B cell (primary cell): ENCODE data around the gene HECTD1. TPM values are rescaled to one million over a fixed set of nuclear protein-coding genes. Genes with fewer than 3 reads are reported as not detected.
"Not testable (repeated sequence)": the region's sequence is repeated elsewhere in the genome, so short reads cannot be mapped to it uniquely, and the experiment has no call there.

ENCODE experiments used
- ATAC-seq: fragments of 200-7000 bp; cut with Tn5 transposase; one replicate; pipeline ENCODE4 v1.10.0; 2021; ENCODE audit warnings: low read depth, mild to moderate bottlenecking, moderate number of reproducible peaks, moderate library complexity
- CTCF ChIA-PET: fragments of 350-600 bp; sonication (Branson Sonifier 250); formaldehyde crosslinking; loops from one replicate; lab custom pipeline; 2021; ENCODE audit warnings: antibody characterized with exemption, inconsistent platforms; lab: Charles Lee
- POLR2A ChIA-PET: fragments of 350-600 bp; sonication (Branson Sonifier 250); formaldehyde crosslinking; loops from one replicate; lab custom pipeline; 2021; ENCODE audit warnings: antibody characterized with exemption; lab: Charles Lee
- DNase-seq: peaks from one replicate; pipeline ENCODE4 v3.0.0; 2013
- H2AFZ ChIP-seq: 2 replicates; pipeline ENCODE4 v1.6.1; 2012; ENCODE audit warnings: mild to moderate bottlenecking, low read depth, low read length; ENCODE audit not compliant: insufficient read depth, poor library complexity, severe bottlenecking
- H3K27ac ChIP-seq, 2 donors: 1 replicate in 1 of 2; 2 replicates in 1 of 2; pipeline ENCODE4 v1.5.1; 2012 to 2013; ENCODE audit warnings: low read length in 2 of 2, mild to moderate bottlenecking in 2 of 2, moderate library complexity in 1 of 2
- H3K27me3 ChIP-seq, 4 experiments: fragments of 200-600 bp in 1 of 4; sonication (generic) in 1 of 4; replicated peaks in 1 of 4; 1 replicate in 2 of 4; 2 replicates in 2 of 4; pipeline versions ENCODE4 v1.6.1 to v1.7.0; 2013 to 2016; ENCODE audit warnings: low read length in 3 of 4, mild to moderate bottlenecking in 2 of 4, mixed read lengths in 1 of 4, moderate library complexity in 1 of 4; ENCODE audit not compliant: insufficient read depth in 4 of 4, control insufficient read depth in 3 of 4; ENCODE audit errors: control extremely low read depth in 1 of 4
- H3K36me3 ChIP-seq, 2 experiments: replicated peaks in 1 of 2; 1 replicate in 1 of 2; 2 replicates in 1 of 2; pipeline versions ENCODE4 v1.6.1 to v1.7.1; 2013; ENCODE audit warnings: low read length in 1 of 2; ENCODE audit not compliant: insufficient read depth in 2 of 2, control insufficient read depth in 1 of 2; ENCODE audit errors: control extremely low read depth in 1 of 2, extremely low read depth in 1 of 2
- H3K4me1 ChIP-seq, 2 donors: fragments of 200-600 bp in 1 of 2; sonication (generic) in 1 of 2; 1 replicate in 1 of 2; 2 replicates in 1 of 2; pipeline versions ENCODE4 v1.5.1 to v1.6.1; 2013 to 2017; ENCODE audit warnings: low read length in 2 of 2; ENCODE audit not compliant: control insufficient read depth in 2 of 2, insufficient read depth in 2 of 2
- H3K4me2 ChIP-seq: replicated peaks from 2 replicates; pipeline ENCODE3; 2012; ENCODE audit warnings: mild to moderate bottlenecking, low read depth, low read length; ENCODE audit not compliant: poor library complexity, severe bottlenecking
- H3K4me3 ChIP-seq, 5 experiments: fragments of 200-600 bp in 1 of 5; sonication (generic) in 1 of 5; 1 replicate in 3 of 5; 2 replicates in 2 of 5; pipeline versions ENCODE4 v1.5.1 to v1.7.0; 2011 to 2016; ENCODE audit warnings: low read length in 4 of 5, mild to moderate bottlenecking in 4 of 5, low read depth in 2 of 5, control low read depth in 1 of 5, moderate library complexity in 1 of 5; ENCODE audit not compliant: insufficient read depth in 1 of 5; ENCODE audit errors: control extremely low read depth in 1 of 5, extremely low read depth in 1 of 5
- H3K79me2 ChIP-seq: fragments of 200-600 bp; sonication (generic); one replicate; pipeline ENCODE4 v1.6.0; 2016; ENCODE audit warnings: low read length; ENCODE audit not compliant: control insufficient read depth, insufficient read depth
- H3K9ac ChIP-seq: fragments of 200-600 bp; sonication (generic); 2 replicates; pipeline ENCODE4 v1.6.1; 2017; ENCODE audit warnings: mild to moderate bottlenecking, low read length, moderate library complexity
- H3K9me3 ChIP-seq, 3 donors: one replicate each; pipeline versions ENCODE4 v1.6.1 to v1.7.1; 2013; ENCODE audit warnings: low read length in 2 of 3; ENCODE audit not compliant: control insufficient read depth in 2 of 3, insufficient read depth in 1 of 3; ENCODE audit errors: control extremely low read depth in 1 of 3
- H4K20me1 ChIP-seq: 2 replicates; pipeline ENCODE4 v1.6.0; 2012; ENCODE audit warnings: mild to moderate bottlenecking, low read length; ENCODE audit not compliant: insufficient read depth, control insufficient read depth, poor library complexity, severe bottlenecking
- H3K27ac Mint-ChIP-seq: one replicate; pipeline ENCODE4 v1.8.0; 2021; ENCODE audit warnings: mixed read lengths
- H3K27me3 Mint-ChIP-seq: one replicate; pipeline ENCODE4 v1.8.0; 2021; ENCODE audit warnings: mixed read lengths
- H3K4me1 Mint-ChIP-seq: one replicate; pipeline ENCODE4 v1.8.0; 2021; ENCODE audit warnings: mixed read lengths
- H3K4me3 Mint-ChIP-seq: one replicate; pipeline ENCODE4 v1.8.0; 2021; ENCODE audit warnings: mixed read lengths
- H3K9me3 Mint-ChIP-seq: one replicate; pipeline ENCODE4 v1.8.0; 2022; ENCODE audit warnings: mixed read lengths; ENCODE audit not compliant: insufficient read depth
- EZH2 ChIP-seq: IDR thresholded peaks from 2 replicates; pipeline ENCODE4 v1.6.1; 2012; ENCODE audit warnings: borderline replicate concordance, low read depth, mild to moderate bottlenecking, moderate library complexity, low read length; ENCODE audit not compliant: insufficient read depth, poor library complexity, severe bottlenecking
- WGBS: methylation state at CpG from one replicate; pipeline ENCODE4 v1.1.5; 2013; ENCODE audit warnings: missing lambda C conversion rate; ENCODE audit not compliant: insufficient coverage; 5-methylcytosine and 5-hydroxymethylcytosine counted together
- intact Hi-C: fragments of 100-400 bp; cut with micrococcal nuclease; formaldehyde crosslinking; loops from one replicate; pipeline ENCODE4 v1.10.0; 2022
- polyA plus RNA-seq: library from polyadenylated mRNA; depleted of rRNA; stranded (reverse); fragments of >200 nt; gene quantifications from 2 replicates; pipeline ENCODE4 v1.2.3, GENCODE V29; 2012
- total RNA-seq, 2 donors: library from RNA; stranded (reverse); fragments of 120-200 nt in 1 of 2; gene quantifications; 1 replicate in 1 of 2; 2 replicates in 1 of 2; pipeline versions ENCODE4 v1.2.3 to v1.2.4, GENCODE V29; 2013 to 2022
- TF ChIP-seq, protein P1 (sequence below): fragments of 200-600 bp; IDR thresholded peaks from one replicate; pipeline ENCODE4 v1.8.0; 2022; ENCODE audit warnings: antibody characterized with exemption, mild to moderate bottlenecking

Gene HECTD1
- total and polyA plus RNA-seq, 2 donors (not counting 1 experiment from before 2014, with no cell fraction given) = 63.1 to 184 TPM

DNA sequence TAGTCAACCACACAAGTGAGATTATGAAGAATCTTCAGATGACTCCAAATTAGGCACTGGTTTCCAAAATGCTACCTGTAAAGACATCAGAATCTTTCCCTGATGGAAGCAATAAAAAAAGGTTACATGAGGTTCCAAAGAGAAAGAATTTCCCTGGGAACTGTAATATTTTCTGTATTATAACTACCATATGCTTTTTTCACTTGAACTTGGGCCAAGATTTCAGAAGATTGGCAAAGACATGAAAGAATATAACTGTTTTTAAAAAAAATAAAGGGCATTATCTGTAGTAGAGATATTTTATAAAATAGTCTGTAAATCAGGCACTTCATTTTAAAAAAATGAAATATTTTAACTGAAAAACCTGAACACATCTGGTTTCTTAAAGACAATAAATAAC, 12.9 kb downstream of the HECTD1 start:
- H3K79me2 ChIP-seq = peaks cover 95% of the 10 kb centered on the region
- peaks cover 12 to 35% of the 10 kb centered on the region in 2 experiments for H3K36me3 ChIP-seq
- H3K4me3 ChIP-seq = no peak overlapping the region
- H3K4me1 ChIP-seq = peaks cover 7 to 12% of the 10 kb centered on the region in 2 donors
- H3K9me3 Mint-ChIP-seq = no peaks in the 10 kb centered on the region
- no peak for TF ChIP-seq EZH2
- DNase-seq = no peak
- ATAC-seq = no peak
- intact Hi-C loops = no loop called here
- CTCF ChIA-PET = interaction anchor here (1.1 kb wide), 1 partner anchor 13 kb away, joined by 5 read pairs; the partner anchor contains the start of gene HECTD1
- H3K4me1 Mint-ChIP-seq = peaks cover 34% of the 10 kb centered on the region
- H3K9ac ChIP-seq = no peak overlapping the region
- no peak overlapping the region for H3K4me2 ChIP-seq
- no peaks in the 10 kb centered on the region for H3K9me3 ChIP-seq
- no peaks in the 10 kb centered on the region for H3K27me3 ChIP-seq
- no peak overlapping the region for H3K27ac Mint-ChIP-seq
- H3K4me3 Mint-ChIP-seq = no peak overlapping the region
- H4K20me1 ChIP-seq = peaks cover 68% of the 10 kb centered on the region
- H3K27me3 Mint-ChIP-seq = no peaks in the 10 kb centered on the region
- H3K27ac ChIP-seq = no peak overlapping the region
- no peak overlapping the region for H2AFZ ChIP-seq
- POLR2A ChIA-PET = no interaction called here

DNA sequence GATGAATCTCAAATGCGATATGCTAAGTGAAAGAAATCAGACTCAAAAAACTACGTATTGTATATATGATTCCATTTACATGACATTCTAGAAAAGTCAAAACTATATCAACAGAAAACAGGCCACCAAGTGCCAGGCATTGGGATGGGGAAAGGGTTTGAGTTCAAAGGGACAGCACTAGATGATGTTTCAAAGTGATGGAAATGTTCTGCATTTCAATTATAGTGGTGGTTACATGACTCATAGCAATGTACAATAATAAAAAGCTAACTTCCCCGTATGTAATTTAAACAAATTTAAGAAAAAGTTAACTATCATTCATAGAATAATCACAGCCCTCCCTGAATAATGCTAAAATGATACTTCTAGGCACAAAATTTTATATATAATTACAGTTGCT, 13.5 kb downstream of the HECTD1 start:
- intact Hi-C loops = no loop called here
- no peak overlapping the region for H3K4me3 Mint-ChIP-seq
- TF ChIP-seq, protein P1, sequence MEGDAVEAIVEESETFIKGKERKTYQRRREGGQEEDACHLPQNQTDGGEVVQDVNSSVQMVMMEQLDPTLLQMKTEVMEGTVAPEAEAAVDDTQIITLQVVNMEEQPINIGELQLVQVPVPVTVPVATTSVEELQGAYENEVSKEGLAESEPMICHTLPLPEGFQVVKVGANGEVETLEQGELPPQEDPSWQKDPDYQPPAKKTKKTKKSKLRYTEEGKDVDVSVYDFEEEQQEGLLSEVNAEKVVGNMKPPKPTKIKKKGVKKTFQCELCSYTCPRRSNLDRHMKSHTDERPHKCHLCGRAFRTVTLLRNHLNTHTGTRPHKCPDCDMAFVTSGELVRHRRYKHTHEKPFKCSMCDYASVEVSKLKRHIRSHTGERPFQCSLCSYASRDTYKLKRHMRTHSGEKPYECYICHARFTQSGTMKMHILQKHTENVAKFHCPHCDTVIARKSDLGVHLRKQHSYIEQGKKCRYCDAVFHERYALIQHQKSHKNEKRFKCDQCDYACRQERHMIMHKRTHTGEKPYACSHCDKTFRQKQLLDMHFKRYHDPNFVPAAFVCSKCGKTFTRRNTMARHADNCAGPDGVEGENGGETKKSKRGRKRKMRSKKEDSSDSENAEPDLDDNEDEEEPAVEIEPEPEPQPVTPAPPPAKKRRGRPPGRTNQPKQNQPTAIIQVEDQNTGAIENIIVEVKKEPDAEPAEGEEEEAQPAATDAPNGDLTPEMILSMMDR = no peak
- TF ChIP-seq EZH2 = no peak
- Histone ChIP-seq H3K9ac (no peak overlapping the region), H3K4me3 (no peak overlapping the region), H3K36me3 (peaks cover 12 to 35% of the 10 kb centered on the region in 2 experiments), H3K27ac (no peak overlapping the region), H3K79me2 (peaks cover 95% of the 10 kb centered on the region), H3K9me3 (no peaks in the 10 kb centered on the region), H3K27me3 (no peaks in the 10 kb centered on the region), H3K4me1 (peaks cover 5 to 11% of the 10 kb centered on the region in 2 donors), H3K4me2 (no peak overlapping the region), H4K20me1 (peaks cover 69% of the 10 kb centered on the region), H2AFZ (no peak overlapping the region)
- no peaks in the 10 kb centered on the region for H3K27me3 Mint-ChIP-seq
- H3K9me3 Mint-ChIP-seq = no peaks in the 10 kb centered on the region
- WGBS = no CpG with 5 or more reads among the region's 3 CpGs
- peaks cover 35% of the 10 kb centered on the region for H3K4me1 Mint-ChIP-seq
- no peak overlapping the region for H3K27ac Mint-ChIP-seq
- DNase-seq = no peak
- no peak for ATAC-seq
- ChIA-PET POLR2A (no interaction called here), CTCF (interaction anchor here (1.1 kb wide), 1 partner anchor 14 kb away, joined by 5 read pairs; the partner anchor contains the start of gene HECTD1)

DNA sequence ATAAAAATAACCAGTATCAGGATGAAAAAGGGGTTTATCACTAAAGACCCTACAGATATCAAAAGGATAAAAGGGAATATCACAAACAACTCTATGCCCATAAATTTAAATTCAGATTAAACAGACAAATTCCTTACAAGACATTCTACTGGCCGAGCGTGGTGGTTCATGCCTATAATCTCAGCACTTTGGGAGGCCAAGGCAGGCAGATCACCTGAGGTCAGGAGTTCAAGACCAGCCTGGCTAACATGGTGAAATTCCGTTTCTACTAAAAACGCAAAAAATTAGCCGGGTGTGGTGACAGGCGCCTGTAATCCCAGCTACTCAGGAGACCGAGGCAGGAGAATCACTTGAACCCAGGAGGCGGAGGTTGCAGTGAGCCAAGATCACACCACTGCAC, 15.0 kb downstream of the HECTD1 start:
- H3K27me3 Mint-ChIP-seq, intact Hi-C loops, CTCF ChIA-PET, H3K27ac Mint-ChIP-seq, H3K9me3 ChIP-seq, H3K27ac ChIP-seq, POLR2A ChIA-PET, H2AFZ ChIP-seq, H3K9ac ChIP-seq, DNase-seq, ATAC-seq, H3K27me3 ChIP-seq, H3K9me3 Mint-ChIP-seq, H3K4me3 ChIP-seq, H3K4me2 ChIP-seq, H3K4me3 Mint-ChIP-seq: not testable (repeated sequence)
- Histone ChIP-seq H3K36me3 (peaks cover 6 to 35% of the 10 kb centered on the region in 2 experiments), H4K20me1 (peaks cover 67% of the 10 kb centered on the region), H3K79me2 (peaks cover 95% of the 10 kb centered on the region), H3K4me1 (peaks cover 5 to 14% of the 10 kb centered on the region in 2 donors)
- H3K4me1 Mint-ChIP-seq = peaks cover 35% of the 10 kb centered on the region
- 97% methylated on average over 8 of the region's 8 CpGs for WGBS
